Upper lobe of left lung (tissue), 4 donors: ENCODE data around the gene LHFPL2.
A peak's percentile ranks its signal among the peaks of the same experiment; 100 is the strongest.

Experiments
- CTCF ChIP-seq, 6 experiments: fragments of 450-650 bp in 4 of 6; fragments of 200-600 bp in 2 of 6; sonication (generic) in 2 of 6; IDR thresholded peaks; one replicate each; pipeline ENCODE4 v1.5.1; 2016 to 2019; ENCODE audit warnings: antibody characterized with exemption in 6 of 6
- EP300 ChIP-seq, 4 donors: sonication (generic); formaldehyde crosslinking; IDR thresholded peaks; one replicate each; pipeline ENCODE4 v1.5.1; 2017; ENCODE audit warnings: antibody characterized with exemption in 4 of 4, control low read depth in 2 of 4

GRCh38 chr5:78534148-78534904 lies 114.2 kb downstream of the LHFPL2 start:
- TF ChIP-seq CTCF (IDR thresholded peaks at IDR 0.05): no peak
- TF ChIP-seq EP300 (IDR thresholded peaks at IDR 0.05): peak in 1 of 4 donors; percentile 31
